IMR-90 (cell line): ENCODE measurements around the gene NTM.

Experiments used
- CEBPB ChIP-seq: IDR thresholded peaks from 2 replicates; pipeline ENCODE4 v1.6.1; 2012; ENCODE audit warnings: low read depth, low read length, improper control_type of control experiment
- FOS ChIP-seq: fragments of 150-350 bp; IDR thresholded peaks from 2 replicates; pipeline ENCODE4 v1.6.1; 2016; ENCODE audit warnings: low read depth, low read length
- POLR2A ChIP-seq: IDR thresholded peaks from 2 replicates; pipeline ENCODE4 v1.6.1; 2012; ENCODE audit warnings: mild to moderate bottlenecking, low read depth, low read length
- TF ChIP-seq, protein P1 (sequence below): conservative IDR thresholded peaks from 2 replicates; pipeline ENCODE4 v1.5.1; 2012; ENCODE audit warnings: mild to moderate bottlenecking, low read depth, low read length, improper control_type of control experiment

GRCh38 chr11:132249256-132249655 is 878.8 kb downstream of the NTM start:
- TF ChIP-seq CEBPB: no peak
- TF ChIP-seq POLR2A: no peak
- TF ChIP-seq, protein P1, sequence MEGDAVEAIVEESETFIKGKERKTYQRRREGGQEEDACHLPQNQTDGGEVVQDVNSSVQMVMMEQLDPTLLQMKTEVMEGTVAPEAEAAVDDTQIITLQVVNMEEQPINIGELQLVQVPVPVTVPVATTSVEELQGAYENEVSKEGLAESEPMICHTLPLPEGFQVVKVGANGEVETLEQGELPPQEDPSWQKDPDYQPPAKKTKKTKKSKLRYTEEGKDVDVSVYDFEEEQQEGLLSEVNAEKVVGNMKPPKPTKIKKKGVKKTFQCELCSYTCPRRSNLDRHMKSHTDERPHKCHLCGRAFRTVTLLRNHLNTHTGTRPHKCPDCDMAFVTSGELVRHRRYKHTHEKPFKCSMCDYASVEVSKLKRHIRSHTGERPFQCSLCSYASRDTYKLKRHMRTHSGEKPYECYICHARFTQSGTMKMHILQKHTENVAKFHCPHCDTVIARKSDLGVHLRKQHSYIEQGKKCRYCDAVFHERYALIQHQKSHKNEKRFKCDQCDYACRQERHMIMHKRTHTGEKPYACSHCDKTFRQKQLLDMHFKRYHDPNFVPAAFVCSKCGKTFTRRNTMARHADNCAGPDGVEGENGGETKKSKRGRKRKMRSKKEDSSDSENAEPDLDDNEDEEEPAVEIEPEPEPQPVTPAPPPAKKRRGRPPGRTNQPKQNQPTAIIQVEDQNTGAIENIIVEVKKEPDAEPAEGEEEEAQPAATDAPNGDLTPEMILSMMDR: no peak
- no peak for TF ChIP-seq FOS
